SK-N-MC (cell line): ENCODE measurements around the gene RESF1.

Experiments used
- EZH2 ChIP-seq: fragments of 200-600 bp; sonication (generic); IDR thresholded peaks from one replicate; pipeline ENCODE4 v1.6.1; 2017; ENCODE audit warnings: antibody characterized with exemption
- FOXP2 ChIP-seq: optimal IDR thresholded peaks from 2 replicates; pipeline ENCODE3; 2011; ENCODE audit warnings: mild to moderate bottlenecking, moderate library complexity; ENCODE audit not compliant: insufficient read depth; ENCODE audit errors: extremely low read length, control extremely low read depth
- POLR2AphosphoS5 ChIP-seq: IDR thresholded peaks from 2 replicates; pipeline ENCODE4 v1.6.1; 2012; ENCODE audit warnings: mild to moderate bottlenecking, low read depth, low read length, borderline replicate concordance

- no peak for TF ChIP-seq EZH2
- no peak for TF ChIP-seq POLR2AphosphoS5
- no peak for TF ChIP-seq FOXP2
Measured at GRCh38 chr12:31923063-31923412, 36.2 kb upstream of the RESF1 start.
